GM12873 (cell line): ENCODE data around the gene MED10.

Source experiments
- TF ChIP-seq, protein P1 (sequence below): IDR thresholded peaks from 2 replicates; pipeline ENCODE4 v1.5.1; 2012; ENCODE audit warnings: low read depth, mild to moderate bottlenecking, moderate library complexity, low read length, control low read depth; ENCODE audit not compliant: insufficient read depth; ENCODE audit errors: missing control alignments

MED10 gene, protein sequence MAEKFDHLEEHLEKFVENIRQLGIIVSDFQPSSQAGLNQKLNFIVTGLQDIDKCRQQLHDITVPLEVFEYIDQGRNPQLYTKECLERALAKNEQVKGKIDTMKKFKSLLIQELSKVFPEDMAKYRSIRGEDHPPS

DNA sequence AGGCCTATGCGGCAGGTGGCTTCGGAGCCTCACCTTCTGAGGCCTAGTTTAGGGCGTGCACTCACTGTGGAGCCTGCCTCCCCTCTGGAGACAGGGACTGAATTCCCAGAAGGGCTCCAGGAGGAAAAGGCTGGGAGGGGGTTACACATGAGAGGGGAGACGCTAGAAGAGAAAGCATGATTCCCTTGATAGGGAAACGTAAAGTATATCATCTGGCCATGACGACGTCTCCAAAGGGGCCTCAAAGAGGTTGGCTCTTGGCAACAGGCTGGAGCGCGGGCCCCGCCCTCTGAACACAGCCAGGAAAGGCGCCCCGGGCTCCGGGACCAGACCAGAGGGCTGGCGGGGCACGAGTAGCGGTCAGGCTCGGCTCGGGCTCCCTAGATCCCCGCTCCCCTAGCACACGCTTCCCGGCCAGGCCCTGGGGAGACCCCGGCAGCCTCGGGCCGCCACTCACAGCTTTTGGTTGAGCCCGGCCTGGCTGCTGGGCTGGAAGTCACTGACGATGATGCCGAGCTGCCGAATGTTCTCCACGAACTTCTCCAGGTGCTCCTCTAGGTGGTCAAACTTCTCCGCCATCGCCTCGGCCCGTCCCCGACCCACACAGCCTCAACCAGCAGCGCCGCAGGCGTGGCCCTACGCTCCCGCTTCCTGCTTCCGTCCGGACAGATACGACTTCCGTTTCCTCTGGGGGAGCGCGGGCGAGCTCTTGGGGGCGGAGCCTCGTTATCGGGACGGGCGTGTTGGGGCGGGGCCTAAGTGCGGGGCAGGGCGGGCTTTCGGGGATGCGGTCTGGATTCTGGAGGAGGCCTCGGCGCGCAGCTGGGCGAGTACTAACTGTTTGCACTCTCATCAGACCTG, at the start of gene MED10:
TSS of gene MED10 (minus strand) at position 643 of the 861 bp plus-strand sequence. CDS start at position 579, 64 bp downstream.
- TF ChIP-seq, protein P1, sequence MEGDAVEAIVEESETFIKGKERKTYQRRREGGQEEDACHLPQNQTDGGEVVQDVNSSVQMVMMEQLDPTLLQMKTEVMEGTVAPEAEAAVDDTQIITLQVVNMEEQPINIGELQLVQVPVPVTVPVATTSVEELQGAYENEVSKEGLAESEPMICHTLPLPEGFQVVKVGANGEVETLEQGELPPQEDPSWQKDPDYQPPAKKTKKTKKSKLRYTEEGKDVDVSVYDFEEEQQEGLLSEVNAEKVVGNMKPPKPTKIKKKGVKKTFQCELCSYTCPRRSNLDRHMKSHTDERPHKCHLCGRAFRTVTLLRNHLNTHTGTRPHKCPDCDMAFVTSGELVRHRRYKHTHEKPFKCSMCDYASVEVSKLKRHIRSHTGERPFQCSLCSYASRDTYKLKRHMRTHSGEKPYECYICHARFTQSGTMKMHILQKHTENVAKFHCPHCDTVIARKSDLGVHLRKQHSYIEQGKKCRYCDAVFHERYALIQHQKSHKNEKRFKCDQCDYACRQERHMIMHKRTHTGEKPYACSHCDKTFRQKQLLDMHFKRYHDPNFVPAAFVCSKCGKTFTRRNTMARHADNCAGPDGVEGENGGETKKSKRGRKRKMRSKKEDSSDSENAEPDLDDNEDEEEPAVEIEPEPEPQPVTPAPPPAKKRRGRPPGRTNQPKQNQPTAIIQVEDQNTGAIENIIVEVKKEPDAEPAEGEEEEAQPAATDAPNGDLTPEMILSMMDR, result no peak

DNA sequence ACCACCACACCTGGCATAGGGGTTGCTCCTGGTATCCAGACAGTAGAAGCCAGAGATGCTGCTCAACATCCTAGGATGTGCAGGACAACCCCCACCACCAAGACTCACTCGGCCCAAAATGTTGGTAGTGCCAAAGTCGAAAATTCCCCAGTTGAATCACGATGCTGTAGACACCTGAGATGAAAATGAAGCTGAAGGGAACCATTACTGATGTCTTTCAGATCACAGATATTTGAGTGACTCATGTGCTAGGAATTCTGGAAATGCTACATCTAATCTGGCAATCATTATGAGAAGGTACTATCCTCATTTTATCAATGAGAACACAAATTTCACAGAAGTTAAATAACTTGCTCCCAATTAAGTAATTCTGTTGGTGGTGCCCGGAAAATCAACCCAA, 49.3 kb upstream of the MED10 start:
- TF ChIP-seq, protein P1, result no peak

DNA sequence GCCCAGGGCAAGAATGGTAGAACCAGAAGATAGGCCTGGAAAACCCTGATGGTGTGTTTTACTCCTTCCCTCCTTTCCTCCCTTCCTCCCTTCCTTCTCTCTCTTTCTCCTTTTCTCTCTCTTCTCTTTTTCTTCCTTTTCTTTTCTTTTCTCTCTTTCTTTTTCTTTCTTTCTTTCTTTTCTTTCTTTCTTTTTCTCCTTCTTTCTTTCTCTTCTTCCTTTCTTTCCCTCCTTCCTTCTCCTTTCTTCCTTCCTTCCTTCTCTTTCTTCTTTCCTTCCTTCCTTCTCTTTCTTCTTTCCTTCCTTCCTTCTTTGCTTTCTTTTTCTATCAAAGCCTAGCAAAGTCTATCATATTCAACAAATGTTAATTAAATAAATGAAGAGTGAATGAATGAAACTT, 46.4 kb upstream of the MED10 start:
- TF ChIP-seq, protein P1, result no peak

DNA sequence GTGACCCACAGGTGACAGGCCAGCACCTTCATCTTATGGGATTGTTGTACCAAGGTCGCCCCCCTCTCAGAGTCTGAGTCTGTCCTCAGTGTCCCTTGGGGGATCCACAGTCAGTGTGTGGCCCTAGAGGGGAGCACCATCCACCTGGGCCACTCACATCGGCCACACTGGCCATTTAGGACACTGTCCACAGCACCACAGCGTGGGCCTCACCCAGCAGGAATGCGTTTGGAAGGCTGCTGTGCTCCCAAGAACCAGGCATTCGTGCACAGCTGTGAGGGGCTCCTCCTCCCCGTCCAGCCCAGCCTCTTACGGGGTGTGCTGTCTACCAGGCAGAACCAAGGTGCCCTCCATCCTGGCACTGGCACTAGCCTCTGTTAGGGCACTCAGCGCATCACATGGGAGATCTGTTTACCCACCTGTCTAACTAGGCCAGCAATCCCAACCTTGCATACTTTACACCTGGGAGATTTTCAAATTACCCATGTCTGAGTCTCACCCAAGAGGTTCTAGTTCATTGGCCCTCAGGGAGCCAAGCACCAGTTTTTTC, 45.8 kb upstream of the MED10 start:
- TF ChIP-seq, protein P1, result no peak

DNA sequence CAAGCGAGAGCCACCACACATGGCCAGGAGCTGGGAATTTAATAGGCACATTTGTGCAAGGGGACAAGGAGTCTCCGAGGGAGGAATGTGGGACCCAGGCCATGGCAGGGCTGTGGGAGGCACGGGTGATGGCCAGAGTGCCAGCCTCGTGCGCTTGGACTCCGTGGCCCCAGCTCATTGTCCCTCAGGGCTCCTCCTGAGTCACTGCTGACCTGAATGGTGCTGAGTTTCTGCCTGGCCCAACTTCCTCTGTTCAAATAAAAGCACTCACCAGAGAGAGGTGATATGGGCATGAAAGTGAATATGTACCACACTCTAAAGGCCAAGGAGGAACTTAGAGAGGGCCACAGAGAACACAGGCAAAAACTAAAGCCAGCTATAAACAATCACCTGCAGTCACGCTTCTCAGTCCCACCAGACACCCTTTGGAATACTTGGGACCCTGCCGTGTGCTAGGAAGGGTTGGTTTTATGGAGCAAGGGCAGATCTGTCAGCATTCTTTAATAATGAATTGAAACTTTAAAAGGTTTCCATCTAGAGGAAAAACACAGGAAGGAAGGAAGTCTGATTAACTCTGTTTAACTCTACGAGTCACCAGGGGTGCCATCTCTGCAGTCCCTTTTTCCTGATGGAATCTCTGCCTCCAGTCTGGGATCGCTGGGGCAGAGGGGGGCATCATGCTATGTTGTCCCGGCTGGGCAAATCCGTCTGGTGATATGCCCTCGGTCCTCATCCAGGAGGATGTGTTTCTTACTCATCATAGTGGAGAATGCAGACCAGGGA, 45.2 kb upstream of the MED10 start:
- TF ChIP-seq, protein P1, result no peak

DNA sequence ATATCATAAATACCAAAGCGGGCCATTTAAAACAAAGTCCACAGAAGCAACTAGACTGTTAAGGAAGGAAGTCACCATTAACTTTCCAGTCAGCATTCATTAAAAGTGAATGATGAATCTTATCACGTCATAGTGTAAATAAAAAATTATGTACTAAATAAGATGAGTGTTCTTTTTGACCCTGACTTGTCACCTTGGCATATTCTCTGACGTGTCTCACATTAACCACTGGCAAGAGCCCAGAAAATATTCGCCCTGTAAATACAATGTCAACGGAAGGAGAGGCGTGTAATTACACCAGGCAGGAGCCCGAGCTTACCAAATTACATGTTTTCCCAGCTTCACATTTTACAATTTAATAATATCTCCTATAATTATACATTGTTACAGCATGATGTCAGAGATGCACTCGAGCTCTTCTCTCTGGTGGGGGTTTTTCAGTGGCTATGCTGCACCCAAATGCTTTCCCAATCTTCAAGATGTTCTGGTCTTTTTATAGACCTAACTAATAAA, 41.0 kb upstream of the MED10 start:
- TF ChIP-seq, protein P1, result no peak
